Ishikawa (cell line): ENCODE results near the gene SPACA6.

Experiments
- EP300 ChIP-seq: IDR thresholded peaks from 2 replicates; pipeline ENCODE4 v1.6.1; 2012; ENCODE audit warnings: borderline replicate concordance
- FOXM1 ChIP-seq: IDR thresholded peaks from 2 replicates; pipeline ENCODE4 v1.6.1; 2012; ENCODE audit warnings: low read depth, borderline replicate concordance
- MAX ChIP-seq: IDR thresholded peaks from 2 replicates; pipeline ENCODE4 v1.6.1; 2012
- RAD21 ChIP-seq: IDR thresholded peaks from 2 replicates; pipeline ENCODE4 v1.6.1; 2012; ENCODE audit warnings: low read depth
- REST ChIP-seq: IDR thresholded peaks from 2 replicates; pipeline ENCODE4 v1.6.1; 2012; ENCODE audit warnings: low read depth, mild to moderate bottlenecking
- TAF1 ChIP-seq: IDR thresholded peaks from 2 replicates; pipeline ENCODE4 v1.6.1; 2012; ENCODE audit warnings: low read depth, mild to moderate bottlenecking
- TCF12 ChIP-seq: IDR thresholded peaks from 2 replicates; pipeline ENCODE4 v1.6.1; 2012; ENCODE audit warnings: low read depth
- TEAD4 ChIP-seq: IDR thresholded peaks from 2 replicates; pipeline ENCODE4 v1.6.1; 2012
- ZBTB7A ChIP-seq: IDR thresholded peaks from 2 replicates; pipeline ENCODE4 v1.6.1; 2012; ENCODE audit warnings: low read depth

- no peak for TF ChIP-seq REST
- TF ChIP-seq MAX = no peak
- no peak for TF ChIP-seq TEAD4
- TF ChIP-seq EP300 = no peak
- no peak for TF ChIP-seq RAD21
- TF ChIP-seq FOXM1 = no peak
- no peak for TF ChIP-seq ZBTB7A
- no peak for TF ChIP-seq TAF1
- no peak for TF ChIP-seq TCF12
Measured at GRCh38 chr19:51716925-51717324, 23.8 kb downstream of the SPACA6 start.
